Tibial artery (tissue), 4 donors: Measurements from ENCODE around the gene TRABD2B.

ENCODE experiments used
- DNase-seq, 2 donors: peaks; one replicate each; pipeline ENCODE4 v3.0.0-alpha.2; 2019
- H3K27ac ChIP-seq, 2 donors: fragments of 200-600 bp; sonication (generic) in 1 of 2; 1 replicate in 1 of 2; 2 replicates in 1 of 2; pipeline ENCODE4 v1.5.1; 2018 to 2019; ENCODE audit warnings: mild to moderate bottlenecking in 1 of 2
- H3K27me3 ChIP-seq, 2 donors: fragments of 200-600 bp; sonication (generic) in 1 of 2; one replicate each; pipeline versions ENCODE4 v1.5.1 to v1.6.0; 2016 to 2019
- H3K36me3 ChIP-seq, 3 donors: fragments of 200-600 bp; sonication (generic) in 2 of 3; one replicate each; pipeline ENCODE4 v1.5.1; 2016 to 2019; ENCODE audit warnings: mild to moderate bottlenecking in 2 of 3
- H3K4me1 ChIP-seq, 4 donors: fragments of 200-600 bp; sonication (generic) in 2 of 4; 1 replicate in 3 of 4; 2 replicates in 1 of 4; pipeline ENCODE4 v1.5.1; 2016 to 2019
- H3K4me3 ChIP-seq, 2 donors: fragments of 200-600 bp; sonication (generic) in 1 of 2; 1 replicate in 1 of 2; 2 replicates in 1 of 2; pipeline ENCODE4 v1.5.1; 2018 to 2019; ENCODE audit warnings: mild to moderate bottlenecking in 2 of 2
- H3K9me3 ChIP-seq, 3 donors: fragments of 200-600 bp; sonication (generic) in 1 of 3; one replicate each; pipeline ENCODE4 v1.5.1; 2016 to 2019
- intact Hi-C: fragments of 100-400 bp; cut with DNase I; formaldehyde crosslinking; loops from one replicate; pipeline ENCODE4 v1.15.0; 2023; ENCODE audit warnings: low total_unique reads
- TF ChIP-seq, protein P1 (sequence below), 2 experiments: fragments of 200-600 bp in 1 of 2; fragments of 450-650 bp in 1 of 2; IDR thresholded peaks; one replicate each; pipeline ENCODE4 v1.5.1; 2017 to 2019; ENCODE audit warnings: antibody characterized with exemption in 2 of 2, mild to moderate bottlenecking in 1 of 2, moderate library complexity in 1 of 2

TRABD2B gene

GRCh38 chr1:47979724-47980123 lies 17.5 kb downstream of the TRABD2B start:
- H3K9me3 ChIP-seq, result no peaks in the 10 kb centered on the region
- no peak for DNase-seq
- TF ChIP-seq, protein P1, sequence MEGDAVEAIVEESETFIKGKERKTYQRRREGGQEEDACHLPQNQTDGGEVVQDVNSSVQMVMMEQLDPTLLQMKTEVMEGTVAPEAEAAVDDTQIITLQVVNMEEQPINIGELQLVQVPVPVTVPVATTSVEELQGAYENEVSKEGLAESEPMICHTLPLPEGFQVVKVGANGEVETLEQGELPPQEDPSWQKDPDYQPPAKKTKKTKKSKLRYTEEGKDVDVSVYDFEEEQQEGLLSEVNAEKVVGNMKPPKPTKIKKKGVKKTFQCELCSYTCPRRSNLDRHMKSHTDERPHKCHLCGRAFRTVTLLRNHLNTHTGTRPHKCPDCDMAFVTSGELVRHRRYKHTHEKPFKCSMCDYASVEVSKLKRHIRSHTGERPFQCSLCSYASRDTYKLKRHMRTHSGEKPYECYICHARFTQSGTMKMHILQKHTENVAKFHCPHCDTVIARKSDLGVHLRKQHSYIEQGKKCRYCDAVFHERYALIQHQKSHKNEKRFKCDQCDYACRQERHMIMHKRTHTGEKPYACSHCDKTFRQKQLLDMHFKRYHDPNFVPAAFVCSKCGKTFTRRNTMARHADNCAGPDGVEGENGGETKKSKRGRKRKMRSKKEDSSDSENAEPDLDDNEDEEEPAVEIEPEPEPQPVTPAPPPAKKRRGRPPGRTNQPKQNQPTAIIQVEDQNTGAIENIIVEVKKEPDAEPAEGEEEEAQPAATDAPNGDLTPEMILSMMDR (IDR thresholded peaks at IDR 0.05), result no peak
- intact Hi-C loops, result no loop called here
- peaks cover 0 to 67% (median 16%) of the 10 kb centered on the region in 4 donors for H3K4me1 ChIP-seq
- no peak overlapping the region for H3K4me3 ChIP-seq
- peaks cover 0 to 5% (median 0%) of the 10 kb centered on the region in 3 donors for H3K36me3 ChIP-seq
- H3K27ac ChIP-seq, result no peak overlapping the region
- H3K27me3 ChIP-seq, result no peaks in the 10 kb centered on the region

DNA sequence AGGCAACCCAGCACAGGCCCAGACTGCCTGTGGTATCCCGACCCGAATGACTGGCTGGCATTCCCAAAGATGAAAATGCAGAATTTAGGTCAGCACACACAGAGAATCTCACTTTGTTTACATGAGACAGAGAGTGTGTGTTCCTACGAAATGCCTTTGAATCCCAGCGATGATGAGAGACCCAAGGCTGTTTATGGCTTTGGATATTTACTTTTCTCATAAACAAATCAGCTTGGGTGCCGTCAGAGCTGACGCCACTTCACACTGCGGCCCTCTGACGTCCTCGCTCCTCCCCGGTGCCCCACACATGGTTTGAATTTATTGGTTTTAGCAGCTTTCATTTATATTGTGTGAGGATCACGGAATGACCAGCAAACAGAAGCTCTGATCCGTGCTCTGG lies 18.7 kb downstream of the TRABD2B start:
- no peak for DNase-seq
- intact Hi-C loops, result no loop called here
- TF ChIP-seq, protein P1 (IDR thresholded peaks at IDR 0.05), result no peak
- Histone ChIP-seq H3K4me1 (peaks cover 0 to 67% (median 8%) of the 10 kb centered on the region in 4 donors), H3K27me3 (no peaks in the 10 kb centered on the region), H3K36me3 (no peaks in the 10 kb centered on the region), H3K9me3 (no peaks in the 10 kb centered on the region), H3K4me3 (no peak overlapping the region), H3K27ac (no peak overlapping the region)

DNA sequence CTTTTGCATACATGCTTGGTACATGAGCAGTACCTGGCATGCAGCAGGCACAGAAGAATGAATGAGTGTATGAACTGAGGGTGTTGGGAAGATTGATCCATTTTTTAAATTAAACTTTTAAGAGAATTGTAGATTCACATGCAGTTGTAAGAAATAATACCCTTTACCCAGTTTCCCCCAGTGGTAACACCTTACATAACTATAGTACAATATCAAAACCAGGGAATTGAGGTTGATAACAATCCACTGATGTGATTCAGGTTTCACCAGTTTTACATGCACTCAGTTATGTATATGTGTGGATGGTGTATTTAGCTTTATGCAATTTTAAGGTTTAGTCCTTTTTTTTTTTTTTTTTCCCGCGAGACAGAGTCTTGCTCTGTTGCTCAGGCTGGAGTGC lies 20.5 kb downstream of the TRABD2B start:
- intact Hi-C loops, result no loop called here
- no peak overlapping the region for H3K4me3 ChIP-seq
- no peak for DNase-seq
- no peaks in the 10 kb centered on the region for H3K9me3 ChIP-seq
- H3K4me1 ChIP-seq, result peaks cover 0 to 68% (median 12%) of the 10 kb centered on the region in 4 donors
- TF ChIP-seq, protein P1 (IDR thresholded peaks at IDR 0.05), result no peak
- no peak overlapping the region for H3K27ac ChIP-seq
- H3K36me3 ChIP-seq, result no peaks in the 10 kb centered on the region
- no peaks in the 10 kb centered on the region for H3K27me3 ChIP-seq

DNA sequence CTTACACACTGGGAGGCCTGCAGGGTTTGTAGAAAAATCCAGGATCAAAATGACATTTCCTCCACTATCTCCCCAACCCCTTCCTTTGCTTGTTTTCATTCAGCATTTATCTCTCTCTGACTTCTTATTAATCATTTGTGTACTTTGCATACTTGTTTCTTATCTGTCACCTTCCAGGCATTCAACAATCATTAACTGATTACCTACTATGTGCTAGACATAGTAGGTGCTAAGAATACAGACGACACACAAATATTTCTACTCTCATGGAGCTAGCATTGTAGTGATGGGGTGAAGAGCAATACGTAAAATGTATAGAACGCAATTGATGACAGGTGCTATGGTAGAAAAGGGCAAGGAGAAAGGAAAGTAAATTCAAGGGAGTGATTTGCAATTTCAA lies 20.9 kb downstream of the TRABD2B start:
- Histone ChIP-seq H3K27ac (no peak overlapping the region), H3K27me3 (no peaks in the 10 kb centered on the region), H3K36me3 (no peaks in the 10 kb centered on the region), H3K4me1 (peaks cover 0 to 68% (median 12%) of the 10 kb centered on the region in 4 donors), H3K9me3 (no peaks in the 10 kb centered on the region), H3K4me3 (no peak overlapping the region)
- TF ChIP-seq, protein P1 (IDR thresholded peaks at IDR 0.05), result no peak
- intact Hi-C loops, result no loop called here
- no peak for DNase-seq

DNA sequence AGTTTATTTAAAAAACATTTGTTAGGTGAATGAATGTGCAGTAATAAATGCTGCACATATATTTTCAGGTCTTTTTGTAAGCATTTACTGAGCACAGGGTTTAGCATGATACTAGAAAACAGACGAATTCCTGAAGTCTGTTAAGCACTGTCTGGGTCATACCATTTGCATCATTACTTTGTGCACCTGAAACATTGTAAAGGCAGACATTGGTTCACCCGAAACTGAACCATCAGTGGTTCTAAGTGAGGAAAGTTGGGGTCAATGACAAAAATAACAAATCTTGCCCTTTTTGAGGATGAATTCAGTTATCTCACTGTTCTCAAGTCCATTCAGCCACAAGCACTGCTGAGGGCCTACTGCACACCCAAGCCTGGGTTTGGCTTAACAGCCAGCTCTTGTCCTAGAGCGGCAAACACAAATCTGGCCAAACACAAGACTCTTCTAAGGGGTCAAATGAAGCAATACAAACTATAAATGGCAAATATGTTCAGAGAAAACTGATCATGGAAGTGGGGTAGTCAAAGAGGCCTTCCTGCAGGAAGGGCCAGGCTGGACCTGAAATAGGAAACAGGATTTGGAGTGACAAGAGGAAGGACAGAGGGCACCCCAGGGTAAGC lies 21.8 kb downstream of the TRABD2B start:
- TF ChIP-seq, protein P1 (IDR thresholded peaks at IDR 0.05), result no peak

More for the DNA sequence above, 21.8 kb downstream of the TRABD2B start:
- no peak for DNase-seq
- Histone ChIP-seq H3K27me3 (no peaks in the 10 kb centered on the region), H3K4me3 (no peak overlapping the region), H3K36me3 (no peaks in the 10 kb centered on the region), H3K9me3 (no peaks in the 10 kb centered on the region), H3K27ac (no peak overlapping the region), H3K4me1 (peaks cover 0 to 68% (median 15%) of the 10 kb centered on the region in 4 donors)
- intact Hi-C loops, result no loop called here
